ENCODE data around the gene ERI3.

Gene ERI3

GRCh38 chr1:44351289-44351688 is 3.8 kb downstream of the ERI3 start:
- TF ChIP-seq CTCF (IDR thresholded peaks at IDR 0.05), result no peak
- Histone ChIP-seq H3K4me3 (no peak overlapping the region), H3K27ac (no peak overlapping the region)
- no peak for DNase-seq (ENCODE audit: low spot score)

- DNase-seq (ENCODE audit: low spot score), result no peak
- peak overlapping the region; percentile 32 to 50 for H3K27ac ChIP-seq
- H3K4me3 ChIP-seq, result no peak overlapping the region
- TF ChIP-seq CTCF (IDR thresholded peaks at IDR 0.05), result no peak
These were observed 7.0 kb downstream of the ERI3 start for GRCh38 chr1:44348061-44348485.

GRCh38 chr1:44347280-44347679 is 7.8 kb downstream of the ERI3 start:
- no peak for TF ChIP-seq CTCF (IDR thresholded peaks at IDR 0.05)
- Histone ChIP-seq H3K27ac (peak overlapping the region; percentile 32 to 50), H3K4me3 (no peak overlapping the region)
- DNase-seq (ENCODE audit: low spot score), result no peak

- H3K27ac ChIP-seq, result peak overlapping the region; percentile 32 to 84
- no peak overlapping the region for H3K4me3 ChIP-seq
- TF ChIP-seq CTCF (IDR thresholded peaks at IDR 0.05), result no peak
- DNase-seq (ENCODE audit: low spot score), result no peak
These were observed 8.2 kb downstream of the ERI3 start for GRCh38 chr1:44346878-44347277.

GRCh38 chr1:44346184-44346583 is 8.9 kb downstream of the ERI3 start:
- Histone ChIP-seq H3K4me3 (no peak overlapping the region), H3K27ac (peak overlapping the region; percentile 32 to 84)
- no peak for DNase-seq (ENCODE audit: low spot score)
- no peak for TF ChIP-seq CTCF (IDR thresholded peaks at IDR 0.05)

- no peak for TF ChIP-seq CTCF (IDR thresholded peaks at IDR 0.05)
- Histone ChIP-seq H3K27ac (peak overlapping the region in 1 of 2 donors; percentile 54), H3K4me3 (no peak overlapping the region)
- DNase-seq (ENCODE audit: low spot score), result no peak
These were observed 9.8 kb downstream of the ERI3 start for GRCh38 chr1:44345187-44345775.

GRCh38 chr1:44339731-44340130 is 15.3 kb downstream of the ERI3 start:
- no peak overlapping the region for H3K27ac ChIP-seq
- no peak overlapping the region for H3K4me3 ChIP-seq
- no peak for TF ChIP-seq CTCF (IDR thresholded peaks at IDR 0.05)
- no peak for DNase-seq (ENCODE audit: low spot score)
